ENCODE measurements around the gene CACNA1G. TPM values are rescaled to one million over a fixed set of nuclear protein-coding genes. Genes with fewer than 3 reads are reported as not detected.

CACNA1G gene
- total RNA-seq, 2 donors from 2014 or later: 3.4 to 6.6 TPM

- intact Hi-C loops (cut with DNase I): no loop called here
- Histone ChIP-seq H3K27me3 (replicated peaks; ENCODE audit: insufficient read depth) (no peaks in the 10 kb centered on the region), H3K27ac (no peak overlapping the region), H3K36me3 (no peaks in the 10 kb centered on the region), H3K4me3 (no peak overlapping the region), H3K4me1 (replicated peaks) (no peaks in the 10 kb centered on the region), H3K9me3 (no peaks in the 10 kb centered on the region)
- no peak for DNase-seq (ENCODE audit: low spot score)
- TF ChIP-seq, protein P1, sequence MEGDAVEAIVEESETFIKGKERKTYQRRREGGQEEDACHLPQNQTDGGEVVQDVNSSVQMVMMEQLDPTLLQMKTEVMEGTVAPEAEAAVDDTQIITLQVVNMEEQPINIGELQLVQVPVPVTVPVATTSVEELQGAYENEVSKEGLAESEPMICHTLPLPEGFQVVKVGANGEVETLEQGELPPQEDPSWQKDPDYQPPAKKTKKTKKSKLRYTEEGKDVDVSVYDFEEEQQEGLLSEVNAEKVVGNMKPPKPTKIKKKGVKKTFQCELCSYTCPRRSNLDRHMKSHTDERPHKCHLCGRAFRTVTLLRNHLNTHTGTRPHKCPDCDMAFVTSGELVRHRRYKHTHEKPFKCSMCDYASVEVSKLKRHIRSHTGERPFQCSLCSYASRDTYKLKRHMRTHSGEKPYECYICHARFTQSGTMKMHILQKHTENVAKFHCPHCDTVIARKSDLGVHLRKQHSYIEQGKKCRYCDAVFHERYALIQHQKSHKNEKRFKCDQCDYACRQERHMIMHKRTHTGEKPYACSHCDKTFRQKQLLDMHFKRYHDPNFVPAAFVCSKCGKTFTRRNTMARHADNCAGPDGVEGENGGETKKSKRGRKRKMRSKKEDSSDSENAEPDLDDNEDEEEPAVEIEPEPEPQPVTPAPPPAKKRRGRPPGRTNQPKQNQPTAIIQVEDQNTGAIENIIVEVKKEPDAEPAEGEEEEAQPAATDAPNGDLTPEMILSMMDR (IDR thresholded peaks at IDR 0.05): no peak
- TF ChIP-seq POLR2A (IDR thresholded peaks at IDR 0.05) (no peak), POLR2AphosphoS5 (IDR thresholded peaks at IDR 0.05) (no peak)
- 65% methylated on average over 16 of the region's 16 CpGs for WGBS
These were observed 61.1 kb downstream of the CACNA1G start for GRCh38 chr17:50621574-50622031.

- no peak overlapping the region for H3K27ac ChIP-seq
- TF ChIP-seq POLR2AphosphoS5 (IDR thresholded peaks at IDR 0.05) (no peak), POLR2A (IDR thresholded peaks at IDR 0.05) (no peak)
- TF ChIP-seq, protein P1 (IDR thresholded peaks at IDR 0.05): no peak
- no peak overlapping the region for H3K4me3 ChIP-seq
- H3K4me1 ChIP-seq (replicated peaks): no peaks in the 10 kb centered on the region
- intact Hi-C loops (cut with DNase I): no loop called here
- 79% methylated on average over 7 of the region's 7 CpGs for WGBS
- no peaks in the 10 kb centered on the region for H3K36me3 ChIP-seq
- no peaks in the 10 kb centered on the region for H3K27me3 ChIP-seq (replicated peaks; ENCODE audit: insufficient read depth)
- no peaks in the 10 kb centered on the region for H3K9me3 ChIP-seq
- DNase-seq (ENCODE audit: low spot score): no peak
These were observed 63.9 kb downstream of the CACNA1G start for GRCh38 chr17:50624321-50624934.

DNA sequence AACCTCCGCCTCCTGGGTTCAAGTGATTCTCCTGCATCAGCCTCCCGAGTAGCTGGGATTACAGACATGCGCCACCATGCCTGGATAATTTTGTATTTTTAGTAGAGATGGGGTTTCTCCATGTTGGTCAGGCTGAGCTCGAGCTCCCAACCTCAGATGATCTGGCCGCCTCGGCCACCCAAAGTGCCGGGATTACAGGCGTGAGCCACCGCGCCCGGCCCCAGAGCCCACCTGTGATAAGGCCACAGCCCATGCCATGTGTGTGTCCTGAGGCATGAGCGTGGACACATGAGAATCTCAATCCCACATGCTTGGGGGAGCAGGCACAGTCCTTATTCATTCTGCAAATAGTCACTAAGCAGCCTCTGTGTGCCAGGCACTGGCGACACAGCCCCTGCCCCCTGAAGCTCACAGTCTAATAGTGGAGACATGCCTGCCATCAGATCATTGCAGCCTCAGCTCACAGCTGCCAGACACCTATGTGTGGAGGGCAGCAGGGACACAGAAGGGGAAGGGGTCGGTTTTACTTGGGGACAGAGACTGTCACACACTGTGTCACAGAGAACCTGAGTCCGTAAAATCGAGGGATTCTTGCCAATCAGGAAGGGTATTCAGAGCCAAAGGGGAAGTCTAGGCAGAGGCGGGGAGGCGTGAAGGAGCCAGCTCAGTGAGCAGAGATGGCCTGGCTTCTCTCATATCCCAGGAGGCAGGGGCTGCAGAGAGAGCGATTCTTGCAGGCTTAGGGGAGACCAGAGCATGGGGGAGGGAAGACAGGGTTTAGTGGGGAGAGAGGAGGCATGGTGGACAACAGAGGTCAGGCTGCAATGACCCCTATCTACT, 64.7 kb downstream of the CACNA1G start:
- 81% methylated on average over 19 of the region's 19 CpGs for WGBS
- Histone ChIP-seq H3K27ac (no peak overlapping the region), H3K9me3 (no peaks in the 10 kb centered on the region), H3K27me3 (replicated peaks; ENCODE audit: insufficient read depth) (no peaks in the 10 kb centered on the region), H3K36me3 (no peaks in the 10 kb centered on the region), H3K4me1 (replicated peaks) (no peaks in the 10 kb centered on the region), H3K4me3 (no peak overlapping the region)
- DNase-seq (ENCODE audit: low spot score): no peak
- TF ChIP-seq POLR2A (IDR thresholded peaks at IDR 0.05): no peak
- TF ChIP-seq, protein P1 (IDR thresholded peaks at IDR 0.05): no peak
- TF ChIP-seq POLR2AphosphoS5 (IDR thresholded peaks at IDR 0.05): no peak
- intact Hi-C loops (cut with DNase I): loop anchor here (5.0 kb wide), 1 partner anchor 73 kb away; no protein-coding TSS in a partner anchor

DNA sequence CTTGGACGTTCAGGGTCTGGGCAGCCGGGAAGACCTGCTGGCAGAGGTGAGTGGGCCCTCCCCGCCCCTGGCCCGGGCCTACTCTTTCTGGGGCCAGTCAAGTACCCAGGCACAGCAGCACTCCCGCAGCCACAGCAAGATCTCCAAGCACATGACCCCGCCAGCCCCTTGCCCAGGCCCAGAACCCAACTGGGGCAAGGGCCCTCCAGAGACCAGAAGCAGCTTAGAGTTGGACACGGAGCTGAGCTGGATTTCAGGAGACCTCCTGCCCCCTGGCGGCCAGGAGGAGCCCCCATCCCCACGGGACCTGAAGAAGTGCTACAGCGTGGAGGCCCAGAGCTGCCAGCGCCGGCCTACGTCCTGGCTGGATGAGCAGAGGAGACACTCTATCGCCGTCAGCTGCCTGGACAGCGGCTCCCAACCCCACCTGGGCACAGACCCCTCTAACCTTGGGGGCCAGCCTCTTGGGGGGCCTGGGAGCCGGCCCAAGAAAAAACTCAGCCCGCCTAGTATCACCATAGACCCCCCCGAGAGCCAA, 65.6 kb downstream of the CACNA1G start:
- Histone ChIP-seq H3K4me3 (no peak overlapping the region), H3K36me3 (no peaks in the 10 kb centered on the region), H3K4me1 (replicated peaks) (no peaks in the 10 kb centered on the region), H3K27ac (no peak overlapping the region), H3K9me3 (no peaks in the 10 kb centered on the region), H3K27me3 (replicated peaks; ENCODE audit: insufficient read depth) (no peaks in the 10 kb centered on the region)
- TF ChIP-seq, protein P1 (IDR thresholded peaks at IDR 0.05): peak; percentile 52 to 91 (median 88)
- TF ChIP-seq POLR2AphosphoS5 (IDR thresholded peaks at IDR 0.05) (peak; percentile 55), POLR2A (IDR thresholded peaks at IDR 0.05) (no peak)
- intact Hi-C loops (cut with DNase I): loop anchor here (5.0 kb wide), 1 partner anchor 74 kb away; no protein-coding TSS in a partner anchor
- 37% methylated on average over 17 of the region's 19 CpGs for WGBS
- DNase-seq (ENCODE audit: low spot score): peak; percentile 81

Measured in prostate gland (tissue), 2 donors.